ENCODE data around the gene CELF6.

DNA sequence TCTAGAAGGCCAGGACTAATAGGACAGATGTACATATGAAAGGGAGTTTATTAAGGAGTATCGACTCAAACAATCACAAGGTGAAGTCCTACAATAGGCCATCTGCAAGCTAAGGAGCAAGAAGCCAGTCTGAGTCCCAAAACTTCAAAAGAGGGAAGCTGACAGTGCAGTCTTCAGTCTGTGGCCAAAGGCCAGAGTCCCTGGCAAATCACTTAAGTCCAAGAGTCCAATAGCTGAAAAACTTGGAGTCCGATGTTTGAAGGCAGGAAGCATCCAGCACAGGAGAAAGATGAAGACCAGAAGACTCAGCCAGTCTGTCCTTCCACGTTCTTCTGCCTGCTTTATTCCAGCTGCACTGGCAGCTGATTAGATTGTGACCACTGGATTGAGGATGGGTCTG, 11.1 kb upstream of the CELF6 start:
- TF ChIP-seq, protein P1, sequence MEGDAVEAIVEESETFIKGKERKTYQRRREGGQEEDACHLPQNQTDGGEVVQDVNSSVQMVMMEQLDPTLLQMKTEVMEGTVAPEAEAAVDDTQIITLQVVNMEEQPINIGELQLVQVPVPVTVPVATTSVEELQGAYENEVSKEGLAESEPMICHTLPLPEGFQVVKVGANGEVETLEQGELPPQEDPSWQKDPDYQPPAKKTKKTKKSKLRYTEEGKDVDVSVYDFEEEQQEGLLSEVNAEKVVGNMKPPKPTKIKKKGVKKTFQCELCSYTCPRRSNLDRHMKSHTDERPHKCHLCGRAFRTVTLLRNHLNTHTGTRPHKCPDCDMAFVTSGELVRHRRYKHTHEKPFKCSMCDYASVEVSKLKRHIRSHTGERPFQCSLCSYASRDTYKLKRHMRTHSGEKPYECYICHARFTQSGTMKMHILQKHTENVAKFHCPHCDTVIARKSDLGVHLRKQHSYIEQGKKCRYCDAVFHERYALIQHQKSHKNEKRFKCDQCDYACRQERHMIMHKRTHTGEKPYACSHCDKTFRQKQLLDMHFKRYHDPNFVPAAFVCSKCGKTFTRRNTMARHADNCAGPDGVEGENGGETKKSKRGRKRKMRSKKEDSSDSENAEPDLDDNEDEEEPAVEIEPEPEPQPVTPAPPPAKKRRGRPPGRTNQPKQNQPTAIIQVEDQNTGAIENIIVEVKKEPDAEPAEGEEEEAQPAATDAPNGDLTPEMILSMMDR (IDR thresholded peaks at IDR 0.05 in 4 of 5, conservative IDR thresholded peaks at IDR 0.05 in 1 of 5), result no peak
- TF ChIP-seq POLR2A (IDR thresholded peaks at IDR 0.05), result no peak

Data from gastrocnemius medialis (tissue), 4 donors.